Measurements from ENCODE around the gene WDR1. TPM values are rescaled to one million over a fixed set of nuclear protein-coding genes. Genes with fewer than 3 reads are reported as not detected.

The WDR1 gene, protein sequence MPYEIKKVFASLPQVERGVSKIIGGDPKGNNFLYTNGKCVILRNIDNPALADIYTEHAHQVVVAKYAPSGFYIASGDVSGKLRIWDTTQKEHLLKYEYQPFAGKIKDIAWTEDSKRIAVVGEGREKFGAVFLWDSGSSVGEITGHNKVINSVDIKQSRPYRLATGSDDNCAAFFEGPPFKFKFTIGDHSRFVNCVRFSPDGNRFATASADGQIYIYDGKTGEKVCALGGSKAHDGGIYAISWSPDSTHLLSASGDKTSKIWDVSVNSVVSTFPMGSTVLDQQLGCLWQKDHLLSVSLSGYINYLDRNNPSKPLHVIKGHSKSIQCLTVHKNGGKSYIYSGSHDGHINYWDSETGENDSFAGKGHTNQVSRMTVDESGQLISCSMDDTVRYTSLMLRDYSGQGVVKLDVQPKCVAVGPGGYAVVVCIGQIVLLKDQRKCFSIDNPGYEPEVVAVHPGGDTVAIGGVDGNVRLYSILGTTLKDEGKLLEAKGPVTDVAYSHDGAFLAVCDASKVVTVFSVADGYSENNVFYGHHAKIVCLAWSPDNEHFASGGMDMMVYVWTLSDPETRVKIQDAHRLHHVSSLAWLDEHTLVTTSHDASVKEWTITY
- total RNA-seq (ENCODE audit: unreplicated experiment): 161 TPM
- long read RNA-seq, transcript WDR1-203 (15 exons, 3,142 nt): major isoform, 52 of 61 reads
- long read RNA-seq, partial matches to known transcripts: 2 of 61 reads
- long read RNA-seq, other reads (novel, unspliced or antisense): 4 of 61 reads

DNA sequence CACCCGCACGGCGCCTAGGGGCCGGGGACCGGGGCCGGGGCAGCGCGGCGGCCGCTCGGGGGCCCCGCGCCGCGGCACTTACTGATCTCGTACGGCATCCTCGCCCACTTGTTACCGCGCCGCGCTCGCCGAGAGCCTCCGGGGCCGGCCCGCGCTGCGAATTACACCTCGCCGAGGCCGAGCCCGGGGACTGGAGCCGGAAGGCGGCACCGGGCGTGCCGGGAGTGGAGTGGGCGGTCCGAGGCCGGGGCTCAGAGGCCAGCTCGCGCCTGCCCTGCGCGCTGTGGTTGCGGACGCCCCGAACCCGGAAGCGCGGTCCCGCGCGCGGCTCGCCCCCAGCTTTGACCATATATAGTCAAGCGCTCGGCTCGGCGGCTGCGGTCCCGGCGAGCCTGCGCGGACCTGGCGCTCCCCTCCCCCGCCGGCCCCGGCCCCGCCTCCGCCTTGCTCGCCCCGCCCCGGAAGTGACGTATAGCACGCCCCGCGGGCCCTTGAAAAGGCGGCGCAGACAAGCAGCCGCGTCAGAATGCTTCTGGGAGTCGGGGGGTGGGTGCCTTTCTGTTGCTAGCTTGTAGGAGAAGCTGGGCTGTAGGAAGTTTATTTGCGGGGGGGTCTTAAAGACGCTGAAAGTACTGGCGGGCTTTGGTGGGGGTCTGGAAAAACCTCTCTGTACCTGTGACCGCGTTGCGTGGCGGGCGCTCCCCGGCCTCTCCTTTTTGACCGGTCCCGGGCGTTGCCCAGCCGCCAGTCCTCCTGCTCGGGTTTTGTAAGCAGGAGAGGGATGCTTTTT lies at the start of gene WDR1:
WDR1 (minus strand) TSS at position 231 of the 790 bp plus-strand sequence; CDS start at position 98, 133 bp downstream.
- TF ChIP-seq, protein P1, sequence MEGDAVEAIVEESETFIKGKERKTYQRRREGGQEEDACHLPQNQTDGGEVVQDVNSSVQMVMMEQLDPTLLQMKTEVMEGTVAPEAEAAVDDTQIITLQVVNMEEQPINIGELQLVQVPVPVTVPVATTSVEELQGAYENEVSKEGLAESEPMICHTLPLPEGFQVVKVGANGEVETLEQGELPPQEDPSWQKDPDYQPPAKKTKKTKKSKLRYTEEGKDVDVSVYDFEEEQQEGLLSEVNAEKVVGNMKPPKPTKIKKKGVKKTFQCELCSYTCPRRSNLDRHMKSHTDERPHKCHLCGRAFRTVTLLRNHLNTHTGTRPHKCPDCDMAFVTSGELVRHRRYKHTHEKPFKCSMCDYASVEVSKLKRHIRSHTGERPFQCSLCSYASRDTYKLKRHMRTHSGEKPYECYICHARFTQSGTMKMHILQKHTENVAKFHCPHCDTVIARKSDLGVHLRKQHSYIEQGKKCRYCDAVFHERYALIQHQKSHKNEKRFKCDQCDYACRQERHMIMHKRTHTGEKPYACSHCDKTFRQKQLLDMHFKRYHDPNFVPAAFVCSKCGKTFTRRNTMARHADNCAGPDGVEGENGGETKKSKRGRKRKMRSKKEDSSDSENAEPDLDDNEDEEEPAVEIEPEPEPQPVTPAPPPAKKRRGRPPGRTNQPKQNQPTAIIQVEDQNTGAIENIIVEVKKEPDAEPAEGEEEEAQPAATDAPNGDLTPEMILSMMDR (IDR thresholded peaks at IDR 0.05; ENCODE audit: partially characterized antibody, unreplicated experiment): no peak
- Mint-ChIP-seq H3K9me3 (ENCODE audit: unreplicated experiment) (peaks cover 4% of the 10 kb centered on the region), H3K36me3 (ENCODE audit: unreplicated experiment) (no peaks in the 10 kb centered on the region), H3K27me3 (ENCODE audit: unreplicated experiment) (peaks cover 12% of the 10 kb centered on the region), H3K4me3 (ENCODE audit: unreplicated experiment) (peak within 1 kb of the TSS; percentile 92), H3K4me1 (ENCODE audit: low read depth, unreplicated experiment) (peaks cover 11% of the 10 kb centered on the region), H3K27ac (ENCODE audit: unreplicated experiment) (peak within 1 kb of the TSS; percentile 95)
- DNase-seq: peak; percentile 93

DNA sequence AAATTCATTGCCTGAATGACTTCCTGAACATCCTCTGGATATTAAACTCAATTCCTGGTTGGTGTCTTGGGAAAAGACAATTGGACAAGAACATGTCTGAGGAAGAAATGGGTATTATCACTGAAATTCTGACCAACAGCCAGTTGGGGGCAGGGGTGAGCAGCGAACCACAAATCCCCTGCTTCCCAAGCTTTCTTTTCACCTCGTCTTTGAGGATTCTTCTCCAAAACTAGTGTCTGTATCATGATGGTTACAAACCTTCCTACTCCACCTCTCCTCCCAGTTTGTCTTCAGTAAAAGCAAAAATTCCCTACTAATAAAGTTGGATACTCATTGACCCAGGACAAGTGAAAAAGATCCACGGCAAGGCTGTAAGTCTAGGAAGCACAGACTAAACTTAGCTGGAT lies 48.3 kb upstream of the WDR1 start:
- Mint-ChIP-seq H3K4me3 (ENCODE audit: unreplicated experiment) (no peak overlapping the region), H3K9me3 (ENCODE audit: unreplicated experiment) (no peaks in the 10 kb centered on the region), H3K36me3 (ENCODE audit: unreplicated experiment) (no peaks in the 10 kb centered on the region), H3K27me3 (ENCODE audit: unreplicated experiment) (peaks cover 3% of the 10 kb centered on the region), H3K27ac (ENCODE audit: unreplicated experiment) (no peak overlapping the region), H3K4me1 (ENCODE audit: low read depth, unreplicated experiment) (no peaks in the 10 kb centered on the region)
- TF ChIP-seq, protein P1 (IDR thresholded peaks at IDR 0.05; ENCODE audit: partially characterized antibody, unreplicated experiment): peak; percentile 74
- peak; percentile 62 for DNase-seq

DNA sequence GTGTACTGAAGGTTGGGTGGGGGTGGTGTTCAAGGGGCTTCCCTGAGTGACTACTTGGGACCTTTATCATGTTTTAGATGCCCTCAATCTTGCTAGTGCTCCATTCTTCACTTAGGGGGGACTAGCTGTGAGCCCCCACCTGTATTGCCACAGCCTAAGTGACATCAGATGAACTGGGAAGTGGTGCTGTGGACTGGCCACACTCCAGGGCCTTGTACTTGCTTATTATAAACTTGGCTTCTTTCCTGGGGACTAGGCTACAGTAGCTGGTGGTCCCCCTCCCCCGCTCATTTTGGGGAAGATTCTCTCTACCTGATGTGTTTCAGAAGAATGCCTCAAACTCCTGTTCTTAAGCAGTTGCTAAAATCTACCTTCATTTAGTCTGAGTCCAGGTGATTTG lies 46.7 kb upstream of the WDR1 start:
- Mint-ChIP-seq H3K36me3 (ENCODE audit: unreplicated experiment) (no peaks in the 10 kb centered on the region), H3K27ac (ENCODE audit: unreplicated experiment) (no peak overlapping the region), H3K9me3 (ENCODE audit: unreplicated experiment) (no peaks in the 10 kb centered on the region), H3K27me3 (ENCODE audit: unreplicated experiment) (peaks cover 3% of the 10 kb centered on the region), H3K4me3 (ENCODE audit: unreplicated experiment) (no peak overlapping the region), H3K4me1 (ENCODE audit: low read depth, unreplicated experiment) (no peaks in the 10 kb centered on the region)
- TF ChIP-seq, protein P1 (IDR thresholded peaks at IDR 0.05; ENCODE audit: partially characterized antibody, unreplicated experiment): no peak
- no peak for DNase-seq

DNA sequence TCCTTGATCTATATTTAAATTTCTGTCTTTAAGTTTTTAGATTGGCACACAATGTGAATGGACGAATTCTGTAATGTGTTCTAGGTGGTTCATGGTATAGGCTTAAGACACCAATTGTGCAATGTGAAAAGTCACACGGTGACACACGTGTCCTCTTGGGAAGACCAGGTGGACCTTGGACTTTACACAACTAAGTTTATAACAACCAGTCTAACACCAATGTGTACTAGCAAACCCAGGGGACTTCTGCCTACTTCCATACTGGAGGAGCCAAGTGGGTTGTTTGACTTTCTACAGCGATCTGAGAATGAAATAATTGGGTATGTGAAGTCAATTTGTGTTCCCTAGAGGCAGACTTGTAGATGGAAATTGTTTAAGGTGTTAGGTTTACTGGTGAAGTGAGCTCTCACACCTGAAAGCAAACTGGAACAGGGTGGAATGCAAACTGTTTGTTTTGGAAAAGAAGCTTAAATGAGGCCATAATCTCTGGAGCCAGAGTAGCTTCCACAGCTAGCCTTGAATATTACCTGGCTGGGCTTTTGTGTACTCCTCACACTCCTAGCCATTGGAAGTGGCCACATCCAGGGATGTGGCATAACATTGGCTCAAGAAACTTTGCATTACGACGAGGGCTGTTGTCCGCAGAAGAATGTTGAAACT lies 45.9 kb upstream of the WDR1 start:
- Mint-ChIP-seq H3K4me3 (ENCODE audit: unreplicated experiment) (no peak overlapping the region), H3K4me1 (ENCODE audit: low read depth, unreplicated experiment) (no peaks in the 10 kb centered on the region), H3K27ac (ENCODE audit: unreplicated experiment) (no peak overlapping the region), H3K36me3 (ENCODE audit: unreplicated experiment) (no peaks in the 10 kb centered on the region), H3K27me3 (ENCODE audit: unreplicated experiment) (peaks cover 3% of the 10 kb centered on the region), H3K9me3 (ENCODE audit: unreplicated experiment) (no peaks in the 10 kb centered on the region)
- no peak for DNase-seq
- TF ChIP-seq, protein P1 (IDR thresholded peaks at IDR 0.05; ENCODE audit: partially characterized antibody, unreplicated experiment): no peak
